Suprapubic skin (tissue), 4 donors: Measurements from ENCODE around the gene TRIO. TPM values are rescaled to one million over a fixed set of nuclear protein-coding genes. Genes with fewer than 3 reads are reported as not detected.

Experiments used
- DNase-seq, 2 donors: peaks; one replicate each; pipeline ENCODE4 v3.0.0-alpha.2; 2019; ENCODE audit warnings: low spot score in 2 of 2
- H3K27ac ChIP-seq: fragments of 200-600 bp; sonication (generic); one replicate; pipeline ENCODE4 v1.5.1; 2019
- H3K27me3 ChIP-seq: fragments of 200-600 bp; sonication (generic); one replicate; pipeline ENCODE4 v1.5.1; 2019
- H3K36me3 ChIP-seq: fragments of 200-600 bp; sonication (generic); one replicate; pipeline ENCODE4 v1.5.1; 2019
- H3K4me1 ChIP-seq: fragments of 200-600 bp; sonication (generic); one replicate; pipeline ENCODE4 v1.5.1; 2019
- H3K4me3 ChIP-seq: fragments of 200-600 bp; sonication (generic); one replicate; pipeline ENCODE4 v1.5.1; 2019; ENCODE audit warnings: mild to moderate bottlenecking
- H3K9me3 ChIP-seq: fragments of 200-600 bp; sonication (generic); one replicate; pipeline ENCODE4 v1.5.1; 2019
- EP300 ChIP-seq: sonication (generic); formaldehyde crosslinking; IDR thresholded peaks from one replicate; pipeline ENCODE4 v1.6.1; 2017; ENCODE audit warnings: antibody characterized with exemption
- POLR2A ChIP-seq, 2 donors: fragments of 450-650 bp; IDR thresholded peaks; one replicate each; pipeline ENCODE4 v1.6.1; 2017; ENCODE audit warnings: antibody characterized with exemption in 2 of 2, mild to moderate bottlenecking in 2 of 2, moderate library complexity in 2 of 2
- POLR2AphosphoS5 ChIP-seq, 3 donors: sonication (generic); formaldehyde crosslinking; IDR thresholded peaks; one replicate each; pipeline ENCODE4 v1.6.1; 2017; ENCODE audit warnings: antibody characterized with exemption in 3 of 3
- WGBS: methylation state at CpG from one replicate; pipeline ENCODE4 v1.1.5; 2018; 5-methylcytosine and 5-hydroxymethylcytosine counted together
- total RNA-seq, 4 donors: library from RNA; depleted of rRNA; stranded (reverse); fragments of >200 nt; gene quantifications; one replicate each; pipeline ENCODE4 v1.1.0, GENCODE V29; 2016
- TF ChIP-seq, protein P1 (sequence below), 2 donors: fragments of 200-600 bp in 1 of 2; fragments of 450-650 bp in 1 of 2; sonication (generic) in 1 of 2; IDR thresholded peaks; one replicate each; pipeline ENCODE4 v1.5.1; 2016 to 2019; ENCODE audit warnings: antibody characterized with exemption in 2 of 2, mild to moderate bottlenecking in 1 of 2, moderate library complexity in 1 of 2

Gene TRIO
- total RNA-seq, 4 donors from 2014 or later: 62.7 to 159 (median 70.4) TPM

DNA sequence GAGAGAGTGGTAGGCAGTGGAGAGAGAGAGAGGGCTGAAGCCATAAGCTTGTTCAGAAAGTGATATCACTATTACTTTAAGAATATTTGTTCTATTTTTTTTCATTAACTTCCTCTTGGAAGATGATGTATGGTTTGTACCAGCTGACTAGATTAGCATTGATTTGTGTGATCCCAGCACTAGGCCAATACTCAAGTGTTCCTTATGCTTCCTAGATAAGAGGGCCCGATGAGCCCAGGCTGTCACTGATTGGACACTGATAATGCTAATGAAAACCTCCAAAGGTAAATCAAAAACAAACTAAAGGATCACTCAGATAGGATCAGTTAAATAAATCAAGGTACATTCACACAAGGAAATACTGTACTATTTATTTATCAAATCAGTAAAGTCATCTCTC lies 385.8 kb downstream of the TRIO start:
- Histone ChIP-seq H3K36me3 (no peaks in the 10 kb centered on the region), H3K4me3 (no peak overlapping the region), H3K9me3 (no peaks in the 10 kb centered on the region), H3K4me1 (no peaks in the 10 kb centered on the region), H3K27me3 (no peaks in the 10 kb centered on the region), H3K27ac (no peak overlapping the region)
- no peak for DNase-seq
- TF ChIP-seq EP300: no peak
- TF ChIP-seq, protein P1, sequence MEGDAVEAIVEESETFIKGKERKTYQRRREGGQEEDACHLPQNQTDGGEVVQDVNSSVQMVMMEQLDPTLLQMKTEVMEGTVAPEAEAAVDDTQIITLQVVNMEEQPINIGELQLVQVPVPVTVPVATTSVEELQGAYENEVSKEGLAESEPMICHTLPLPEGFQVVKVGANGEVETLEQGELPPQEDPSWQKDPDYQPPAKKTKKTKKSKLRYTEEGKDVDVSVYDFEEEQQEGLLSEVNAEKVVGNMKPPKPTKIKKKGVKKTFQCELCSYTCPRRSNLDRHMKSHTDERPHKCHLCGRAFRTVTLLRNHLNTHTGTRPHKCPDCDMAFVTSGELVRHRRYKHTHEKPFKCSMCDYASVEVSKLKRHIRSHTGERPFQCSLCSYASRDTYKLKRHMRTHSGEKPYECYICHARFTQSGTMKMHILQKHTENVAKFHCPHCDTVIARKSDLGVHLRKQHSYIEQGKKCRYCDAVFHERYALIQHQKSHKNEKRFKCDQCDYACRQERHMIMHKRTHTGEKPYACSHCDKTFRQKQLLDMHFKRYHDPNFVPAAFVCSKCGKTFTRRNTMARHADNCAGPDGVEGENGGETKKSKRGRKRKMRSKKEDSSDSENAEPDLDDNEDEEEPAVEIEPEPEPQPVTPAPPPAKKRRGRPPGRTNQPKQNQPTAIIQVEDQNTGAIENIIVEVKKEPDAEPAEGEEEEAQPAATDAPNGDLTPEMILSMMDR (IDR thresholded peaks at IDR 0.05): no peak
- TF ChIP-seq POLR2A (IDR thresholded peaks at IDR 0.05): no peak
- TF ChIP-seq POLR2AphosphoS5 (IDR thresholded peaks at IDR 0.05): no peak
- 37% methylated on average over 1 of the region's 1 CpG for WGBS

DNA sequence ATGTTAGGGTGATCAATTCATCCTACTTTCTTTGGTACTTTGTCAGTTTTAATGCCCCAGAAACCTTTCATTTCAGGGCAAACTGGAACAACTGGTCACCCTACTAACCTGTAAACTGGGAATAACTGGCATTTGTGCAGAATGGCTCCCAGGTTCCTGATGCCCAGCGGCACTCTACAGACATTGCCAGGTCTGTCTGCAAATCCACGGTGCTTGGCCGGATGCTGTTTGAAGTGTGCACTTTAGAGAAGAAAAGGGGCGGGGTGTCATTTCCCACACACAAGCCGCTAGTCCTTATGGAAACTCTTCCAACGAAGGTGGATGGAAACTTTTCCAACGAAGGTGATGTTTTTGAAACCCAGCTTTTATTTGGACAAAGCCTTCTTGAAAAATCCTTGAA lies 388.5 kb downstream of the TRIO start:
- 72% methylated on average over 7 of the region's 7 CpGs for WGBS
- Histone ChIP-seq H3K27me3 (no peaks in the 10 kb centered on the region), H3K4me1 (no peaks in the 10 kb centered on the region), H3K4me3 (no peak overlapping the region), H3K36me3 (no peaks in the 10 kb centered on the region), H3K27ac (no peak overlapping the region), H3K9me3 (no peaks in the 10 kb centered on the region)
- TF ChIP-seq POLR2A (IDR thresholded peaks at IDR 0.05): no peak
- TF ChIP-seq, protein P1 (IDR thresholded peaks at IDR 0.05): no peak
- no peak for TF ChIP-seq POLR2AphosphoS5 (IDR thresholded peaks at IDR 0.05)
- TF ChIP-seq EP300: no peak
- no peak for DNase-seq

DNA sequence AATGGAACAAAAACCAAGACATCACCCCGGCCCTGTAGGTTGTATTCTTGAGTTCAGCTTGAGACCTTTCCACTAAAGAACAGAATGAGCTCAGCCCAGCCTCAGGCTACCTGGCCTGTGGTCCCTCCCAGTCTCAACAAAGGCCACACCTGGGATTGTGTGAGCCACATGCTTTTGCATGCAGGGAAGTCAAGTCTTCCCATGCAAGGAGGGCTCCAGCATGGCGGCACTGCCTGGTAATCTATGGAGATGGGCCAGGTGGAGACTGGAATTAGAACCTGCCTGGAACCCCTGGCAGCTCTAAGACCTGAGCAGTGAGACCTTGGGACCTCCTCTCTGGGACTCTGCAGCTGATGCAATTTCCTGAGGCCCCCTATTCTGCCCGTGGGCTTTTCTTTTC lies 389.0 kb downstream of the TRIO start:
- Histone ChIP-seq H3K4me1 (no peaks in the 10 kb centered on the region), H3K9me3 (no peaks in the 10 kb centered on the region), H3K36me3 (no peaks in the 10 kb centered on the region), H3K4me3 (no peak overlapping the region), H3K27me3 (no peaks in the 10 kb centered on the region), H3K27ac (no peak overlapping the region)
- DNase-seq: no peak
- TF ChIP-seq, protein P1 (IDR thresholded peaks at IDR 0.05): no peak
- TF ChIP-seq EP300 (no peak), POLR2A (IDR thresholded peaks at IDR 0.05) (no peak), POLR2AphosphoS5 (IDR thresholded peaks at IDR 0.05) (no peak)
- 74% methylated on average over 3 of the region's 3 CpGs for WGBS

DNA sequence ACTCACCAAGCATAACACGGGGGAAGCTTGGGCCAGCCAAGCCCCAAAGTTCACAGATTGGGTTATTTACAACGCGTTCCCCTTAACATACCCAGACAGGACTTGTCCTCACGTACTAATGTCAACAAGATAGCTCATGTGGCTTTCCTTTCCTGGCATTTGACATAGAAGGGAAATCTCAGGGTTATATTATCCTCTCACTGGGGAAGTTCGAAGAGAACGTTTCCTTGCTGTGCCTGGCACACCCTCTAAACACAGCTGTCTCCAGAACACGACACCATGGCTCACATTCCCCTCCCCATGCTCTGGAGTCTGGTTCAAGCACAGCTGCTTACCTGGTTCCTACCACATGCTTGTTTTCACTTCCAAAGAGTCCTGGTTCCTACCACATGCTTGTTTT lies 391.6 kb downstream of the TRIO start:
- no peak overlapping the region for H3K27ac ChIP-seq
- no peak for DNase-seq
- 27% methylated on average over 7 of the region's 7 CpGs for WGBS

DNA sequence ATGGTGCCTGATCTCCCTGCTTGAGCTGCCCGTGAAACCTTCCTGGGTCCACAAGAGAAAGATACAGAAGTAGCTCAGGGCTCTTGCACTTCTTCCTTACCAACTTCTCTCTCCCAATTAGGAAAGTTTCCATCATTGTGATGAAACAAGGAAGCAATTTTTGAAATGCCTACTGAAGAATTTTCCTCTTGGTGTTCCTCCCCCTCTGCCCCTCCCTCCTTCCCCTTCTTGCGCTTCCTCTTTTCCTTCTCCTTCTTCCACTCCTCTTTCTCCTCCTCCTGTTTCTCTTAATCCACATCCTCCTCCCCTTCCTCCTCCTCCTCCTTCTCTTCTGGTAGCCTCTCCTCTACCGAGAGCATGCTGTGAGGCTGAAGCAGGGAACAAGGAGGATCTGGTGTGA lies 402.2 kb downstream of the TRIO start:
- Histone ChIP-seq H3K4me1 (no peaks in the 10 kb centered on the region), H3K36me3 (no peaks in the 10 kb centered on the region), H3K27ac (no peak overlapping the region), H3K4me3 (no peak overlapping the region), H3K27me3 (no peaks in the 10 kb centered on the region), H3K9me3 (no peaks in the 10 kb centered on the region)
- 47% methylated on average over 3 of the region's 3 CpGs for WGBS
- TF ChIP-seq, protein P1 (IDR thresholded peaks at IDR 0.05): no peak
- TF ChIP-seq EP300 (no peak), POLR2AphosphoS5 (IDR thresholded peaks at IDR 0.05) (no peak), POLR2A (IDR thresholded peaks at IDR 0.05) (no peak)
- no peak for DNase-seq

More for the DNA sequence above, 391.6 kb downstream of the TRIO start:
- Histone ChIP-seq H3K9me3 (no peaks in the 10 kb centered on the region), H3K4me1 (no peaks in the 10 kb centered on the region), H3K36me3 (no peaks in the 10 kb centered on the region), H3K4me3 (no peak overlapping the region), H3K27me3 (no peaks in the 10 kb centered on the region)
- TF ChIP-seq POLR2AphosphoS5 (IDR thresholded peaks at IDR 0.05) (no peak), EP300 (no peak), POLR2A (IDR thresholded peaks at IDR 0.05) (no peak)
- TF ChIP-seq, protein P1 (IDR thresholded peaks at IDR 0.05): no peak
